Measurements from ENCODE around the gene ABRACL. TPM values are rescaled to one million over a fixed set of nuclear protein-coding genes. Genes with fewer than 3 reads are reported as not detected.

The ABRACL gene
- total RNA-seq, 1 experiment from 2014 or later, result 117 TPM

GRCh38 chr6:139051396-139052060 lies 23.0 kb downstream of the ABRACL start:
- no peaks in the 10 kb centered on the region for H3K4me1 Mint-ChIP-seq
- H3K36me3 Mint-ChIP-seq, result no peaks in the 10 kb centered on the region
- ChIA-PET CTCF (no interaction called here), POLR2A (no interaction called here)
- no peak overlapping the region for H3K4me3 Mint-ChIP-seq
- no peaks in the 10 kb centered on the region for H3K27me3 Mint-ChIP-seq (ENCODE audit: low read depth)
- H3K27ac Mint-ChIP-seq, result no peak overlapping the region
- no peak for TF ChIP-seq E2F1 (CRISPR knock-in tag; IDR thresholded peaks at IDR 0.05)
- TF ChIP-seq MAX (CRISPR knock-in tag; IDR thresholded peaks at IDR 0.05), result no peak
- H3K9me3 Mint-ChIP-seq, result no peaks in the 10 kb centered on the region
- DNase-seq (ENCODE audit: low spot score), result no peak
- ATAC-seq, result no peak

GRCh38 chr6:139053382-139053781 lies 24.8 kb downstream of the ABRACL start:
- no peak overlapping the region for H3K27ac Mint-ChIP-seq
- H3K4me3 Mint-ChIP-seq, result no peak overlapping the region
- no peaks in the 10 kb centered on the region for H3K36me3 Mint-ChIP-seq
- H3K27me3 Mint-ChIP-seq (ENCODE audit: low read depth), result no peaks in the 10 kb centered on the region
- no peaks in the 10 kb centered on the region for H3K4me1 Mint-ChIP-seq
- DNase-seq (ENCODE audit: low spot score) (no peak), ATAC-seq (no peak)
- no peaks in the 10 kb centered on the region for H3K9me3 Mint-ChIP-seq
- CTCF ChIA-PET, result no interaction called here
- POLR2A ChIA-PET, result interaction anchor here (1.0 kb wide), 1 partner anchor 42 kb away, joined by 4 read pairs; no protein-coding TSS in a partner anchor
- no peak for TF ChIP-seq ELF4 (CRISPR knock-in tag; IDR thresholded peaks at IDR 0.05; ENCODE audit: low read depth)
- no peak for TF ChIP-seq HMGA2 (CRISPR knock-in tag; IDR thresholded peaks at IDR 0.05)

GRCh38 chr6:139054001-139054400 lies 25.5 kb downstream of the ABRACL start:
- no peak for DNase-seq (ENCODE audit: low spot score)
- CTCF ChIA-PET, result interaction anchor here (0.7 kb wide), 1 partner anchor 14 kb away, joined by 3 read pairs; no protein-coding TSS in a partner anchor
- ATAC-seq, result no peak
- Mint-ChIP-seq H3K4me1 (no peaks in the 10 kb centered on the region), H3K36me3 (no peaks in the 10 kb centered on the region), H3K4me3 (no peak overlapping the region), H3K27ac (no peak overlapping the region), H3K27me3 (ENCODE audit: low read depth) (no peaks in the 10 kb centered on the region), H3K9me3 (no peaks in the 10 kb centered on the region)
- TF ChIP-seq ZNF121 (CRISPR knock-in tag; IDR thresholded peaks at IDR 0.05) (no peak), NR1H2 (CRISPR knock-in tag; IDR thresholded peaks at IDR 0.05) (no peak), ESRRA (CRISPR knock-in tag; IDR thresholded peaks at IDR 0.05; ENCODE audit: borderline replicate concordance) (no peak), ERG (CRISPR knock-in tag; IDR thresholded peaks at IDR 0.05) (no peak), MXD4 (CRISPR knock-in tag; IDR thresholded peaks at IDR 0.05; ENCODE audit: borderline replicate concordance) (no peak), ZBTB43 (CRISPR knock-in tag; IDR thresholded peaks at IDR 0.05) (no peak), JUN (CRISPR knock-in tag; IDR thresholded peaks at IDR 0.05) (no peak), PRRX2 (CRISPR knock-in tag; IDR thresholded peaks at IDR 0.05) (no peak), KAT7 (CRISPR knock-in tag; IDR thresholded peaks at IDR 0.05; ENCODE audit: borderline replicate concordance) (no peak), NR2C2 (CRISPR knock-in tag; IDR thresholded peaks at IDR 0.05) (no peak), EMX1 (CRISPR knock-in tag; IDR thresholded peaks at IDR 0.05) (no peak), ZNF317 (CRISPR knock-in tag; IDR thresholded peaks at IDR 0.05; ENCODE audit: borderline replicate concordance, low read depth) (no peak), CREM (CRISPR knock-in tag; IDR thresholded peaks at IDR 0.05) (no peak), E2F5 (CRISPR knock-in tag; IDR thresholded peaks at IDR 0.05) (no peak), E2F1 (CRISPR knock-in tag; IDR thresholded peaks at IDR 0.05) (no peak), TCF7 (CRISPR knock-in tag; IDR thresholded peaks at IDR 0.05; ENCODE audit: low read depth) (no peak), FOXP1 (CRISPR knock-in tag; IDR thresholded peaks at IDR 0.05; ENCODE audit: borderline replicate concordance) (no peak), SMAD3 (CRISPR knock-in tag; IDR thresholded peaks at IDR 0.05; ENCODE audit: borderline replicate concordance) (no peak), NFE2L1 (CRISPR knock-in tag; IDR thresholded peaks at IDR 0.05) (no peak)
- POLR2A ChIA-PET, result no interaction called here

All from WTC11 (cell line).